ENCODE data around the gene RPTOR.

DNA sequence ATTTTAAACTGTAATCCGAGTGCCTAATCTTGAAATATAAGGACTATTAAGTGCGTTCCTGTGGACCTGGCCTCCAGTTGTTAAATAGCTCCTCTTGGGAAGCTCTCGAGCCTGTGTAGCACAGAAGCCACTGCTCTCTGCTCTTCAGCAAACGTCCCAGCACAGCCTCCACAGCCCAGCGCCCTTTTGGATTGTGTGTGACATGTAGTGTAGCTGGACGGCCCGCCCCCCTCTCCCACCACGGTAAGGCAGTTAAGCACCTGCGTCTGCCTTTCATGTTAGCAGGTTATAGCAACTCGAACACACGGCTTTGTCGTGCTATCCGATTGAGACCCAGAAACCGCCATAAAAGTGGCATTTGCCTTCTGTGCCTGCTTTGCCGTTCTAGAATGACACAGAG is 367.8 kb downstream of the RPTOR start:
- TF ChIP-seq GATA3 (IDR thresholded peaks at IDR 0.05; ENCODE audit: low read depth, low read length) (no peak), GATA2 (IDR thresholded peaks at IDR 0.05; ENCODE audit: low read depth, low read length) (no peak)
